Gastrocnemius medialis (tissue), 4 donors: ENCODE data around the gene DUXB. TPM values are rescaled to one million over a fixed set of nuclear protein-coding genes. Genes with fewer than 3 reads are reported as not detected.

Experiments used
- ATAC-seq, 2 donors: fragments of 150-250 bp; one replicate each; pipeline ENCODE4 v1.9.1; 2016
- DNase-seq, 2 donors: peaks; one replicate each; pipeline ENCODE4 v3.0.0-alpha.2; 2019
- H3K27ac ChIP-seq, 4 donors: fragments of 200-600 bp; sonication (generic); 1 replicate in 1 of 4; 2 replicates in 3 of 4; pipeline ENCODE4 v1.5.1; 2016 to 2018; ENCODE audit warnings: mild to moderate bottlenecking in 2 of 4, moderate library complexity in 1 of 4
- H3K27me3 ChIP-seq, 3 donors: fragments of 200-600 bp; sonication (generic) in 2 of 3; 1 replicate in 1 of 3; 2 replicates in 2 of 3; pipeline versions ENCODE4 v1.5.1 to v1.6.0; 2016 to 2019; ENCODE audit warnings: mild to moderate bottlenecking in 1 of 3, moderate library complexity in 1 of 3
- H3K36me3 ChIP-seq, 2 donors: fragments of 200-600 bp; sonication (generic) in 1 of 2; one replicate each; pipeline ENCODE4 v1.5.1; 2017 to 2018
- H3K4me1 ChIP-seq, 2 donors: fragments of 200-600 bp; sonication (generic) in 1 of 2; one replicate each; pipeline ENCODE4 v1.5.1; 2016 to 2017; ENCODE audit warnings: mild to moderate bottlenecking in 2 of 2
- H3K4me3 ChIP-seq, 4 donors: fragments of 200-600 bp; sonication (generic) in 3 of 4; 1 replicate in 1 of 4; 2 replicates in 3 of 4; pipeline ENCODE4 v1.5.1; 2016 to 2019; ENCODE audit warnings: mild to moderate bottlenecking in 2 of 4
- H3K9me3 ChIP-seq, 3 donors: fragments of 200-600 bp; sonication (generic) in 2 of 3; 1 replicate in 1 of 3; 2 replicates in 2 of 3; pipeline ENCODE4 v1.5.1; 2016 to 2019
- CTCF ChIP-seq, 5 experiments: fragments of 450-650 bp in 3 of 5; fragments of 200-600 bp in 2 of 5; sonication (generic) in 2 of 5; IDR thresholded peaks in 4 of 5; conservative IDR thresholded peaks in 1 of 5; 1 replicate in 4 of 5; 2 replicates in 1 of 5; pipeline ENCODE4 v1.5.1; 2016 to 2019; ENCODE audit warnings: antibody characterized with exemption in 5 of 5, mild to moderate bottlenecking in 3 of 5, moderate library complexity in 3 of 5
- POLR2A ChIP-seq, 2 donors: fragments of 450-650 bp; IDR thresholded peaks; one replicate each; pipeline ENCODE4 v1.6.1; 2017; ENCODE audit warnings: antibody characterized with exemption in 2 of 2, mild to moderate bottlenecking in 2 of 2, moderate library complexity in 2 of 2
- in situ Hi-C, 4 donors: fragments of 200-750 bp; cut with MboI; loops; one replicate each; pipeline versions ENCODE4 v1.15.0 to v1.8.0; 2017; ENCODE audit warnings: low sequenced_read_pairs in 4 of 4
- intact Hi-C: fragments of 100-400 bp; cut with DNase I; formaldehyde crosslinking; loops from one replicate; pipeline ENCODE4 v1.15.1; 2023; ENCODE audit warnings: low total_unique reads
- total RNA-seq, 4 donors: library from RNA; depleted of rRNA; stranded (reverse); fragments of >200 nt; gene quantifications; one replicate each; pipeline versions ENCODE4 v1.1.0 to v1.2.3, GENCODE V29; 2016

Gene DUXB
- total RNA-seq, 4 donors from 2014 or later: not detected

GRCh38 chr16:75703306-75703705 is 2.0 kb upstream of the DUXB start:
- intact Hi-C loops (no loop called here), in situ Hi-C loops (no loop called here)
- no peak overlapping the region for H3K27ac ChIP-seq
- TF ChIP-seq CTCF (IDR thresholded peaks at IDR 0.05 in 4 of 5, conservative IDR thresholded peaks at IDR 0.05 in 1 of 5) (no peak), POLR2A (IDR thresholded peaks at IDR 0.05) (no peak)
- DNase-seq: no peak
- ATAC-seq: no peak
- H3K9me3 ChIP-seq: no peaks in the 10 kb centered on the region
- H3K4me1 ChIP-seq: no peaks in the 10 kb centered on the region
- no peaks in the 10 kb centered on the region for H3K36me3 ChIP-seq
- no peak overlapping the region for H3K4me3 ChIP-seq
- no peaks in the 10 kb centered on the region for H3K27me3 ChIP-seq

GRCh38 chr16:75702242-75702641 is 981 bp upstream of the DUXB start:
- Histone ChIP-seq H3K27me3 (no peaks in the 10 kb centered on the region), H3K4me3 (no peak overlapping the region), H3K36me3 (no peaks in the 10 kb centered on the region), H3K27ac (no peak overlapping the region), H3K4me1 (no peaks in the 10 kb centered on the region), H3K9me3 (no peaks in the 10 kb centered on the region)
- no peak for TF ChIP-seq POLR2A (IDR thresholded peaks at IDR 0.05)
- no peak for TF ChIP-seq CTCF (IDR thresholded peaks at IDR 0.05 in 4 of 5, conservative IDR thresholded peaks at IDR 0.05 in 1 of 5)
- intact Hi-C loops (no loop called here), in situ Hi-C loops (no loop called here)
- no peak for DNase-seq
- ATAC-seq: no peak

- no peak overlapping the region for H3K27ac ChIP-seq
- H3K36me3 ChIP-seq: no peaks in the 10 kb centered on the region
- no peak for ATAC-seq
- no peak for DNase-seq
- intact Hi-C loops (no loop called here), in situ Hi-C loops (no loop called here)
- no peaks in the 10 kb centered on the region for H3K4me1 ChIP-seq
- no peak for TF ChIP-seq CTCF (IDR thresholded peaks at IDR 0.05 in 4 of 5, conservative IDR thresholded peaks at IDR 0.05 in 1 of 5)
- TF ChIP-seq POLR2A (IDR thresholded peaks at IDR 0.05): no peak
- H3K4me3 ChIP-seq: no peak overlapping the region
- H3K27me3 ChIP-seq: no peaks in the 10 kb centered on the region
- no peaks in the 10 kb centered on the region for H3K9me3 ChIP-seq
Observed at GRCh38 chr16:75697571-75697970, 3.7 kb downstream of the DUXB start.

GRCh38 chr16:75695708-75696107 is 5.6 kb downstream of the DUXB start:
- ATAC-seq: no peak
- Histone ChIP-seq H3K27ac (no peak overlapping the region), H3K4me3 (no peak overlapping the region), H3K36me3 (no peaks in the 10 kb centered on the region), H3K4me1 (no peaks in the 10 kb centered on the region), H3K27me3 (no peaks in the 10 kb centered on the region), H3K9me3 (no peaks in the 10 kb centered on the region)
- in situ Hi-C loops (no loop called here), intact Hi-C loops (no loop called here)
- no peak for DNase-seq
- TF ChIP-seq CTCF (IDR thresholded peaks at IDR 0.05 in 4 of 5, conservative IDR thresholded peaks at IDR 0.05 in 1 of 5) (no peak), POLR2A (IDR thresholded peaks at IDR 0.05) (no peak)

GRCh38 chr16:75687361-75687760 is 13.9 kb downstream of the DUXB start:
- Histone ChIP-seq H3K27ac (no peak overlapping the region), H3K36me3 (no peaks in the 10 kb centered on the region), H3K9me3 (no peaks in the 10 kb centered on the region), H3K4me1 (peaks cover 0 to 6% of the 10 kb centered on the region in 2 donors), H3K4me3 (no peak overlapping the region), H3K27me3 (no peaks in the 10 kb centered on the region)
- intact Hi-C loops: no loop called here
- DNase-seq: no peak
- in situ Hi-C loops: no loop called here
- no peak for ATAC-seq
- TF ChIP-seq POLR2A (IDR thresholded peaks at IDR 0.05): no peak
- no peak for TF ChIP-seq CTCF (IDR thresholded peaks at IDR 0.05 in 4 of 5, conservative IDR thresholded peaks at IDR 0.05 in 1 of 5)
